HG03342 (cell line): ENCODE results near the gene YPEL1.
A peak's percentile ranks its signal among the peaks of the same experiment; 100 is the strongest.

Experiments used
- ATAC-seq: cut with Tn5 transposase; IDR thresholded peaks from one replicate; pipeline ENCODE4 v1.9.1; 2021; ENCODE audit warnings: mild to moderate bottlenecking, moderate library complexity; ENCODE audit not compliant: unreplicated experiment

YPEL1 gene, protein sequence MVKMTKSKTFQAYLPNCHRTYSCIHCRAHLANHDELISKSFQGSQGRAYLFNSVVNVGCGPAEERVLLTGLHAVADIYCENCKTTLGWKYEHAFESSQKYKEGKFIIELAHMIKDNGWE

DNA sequence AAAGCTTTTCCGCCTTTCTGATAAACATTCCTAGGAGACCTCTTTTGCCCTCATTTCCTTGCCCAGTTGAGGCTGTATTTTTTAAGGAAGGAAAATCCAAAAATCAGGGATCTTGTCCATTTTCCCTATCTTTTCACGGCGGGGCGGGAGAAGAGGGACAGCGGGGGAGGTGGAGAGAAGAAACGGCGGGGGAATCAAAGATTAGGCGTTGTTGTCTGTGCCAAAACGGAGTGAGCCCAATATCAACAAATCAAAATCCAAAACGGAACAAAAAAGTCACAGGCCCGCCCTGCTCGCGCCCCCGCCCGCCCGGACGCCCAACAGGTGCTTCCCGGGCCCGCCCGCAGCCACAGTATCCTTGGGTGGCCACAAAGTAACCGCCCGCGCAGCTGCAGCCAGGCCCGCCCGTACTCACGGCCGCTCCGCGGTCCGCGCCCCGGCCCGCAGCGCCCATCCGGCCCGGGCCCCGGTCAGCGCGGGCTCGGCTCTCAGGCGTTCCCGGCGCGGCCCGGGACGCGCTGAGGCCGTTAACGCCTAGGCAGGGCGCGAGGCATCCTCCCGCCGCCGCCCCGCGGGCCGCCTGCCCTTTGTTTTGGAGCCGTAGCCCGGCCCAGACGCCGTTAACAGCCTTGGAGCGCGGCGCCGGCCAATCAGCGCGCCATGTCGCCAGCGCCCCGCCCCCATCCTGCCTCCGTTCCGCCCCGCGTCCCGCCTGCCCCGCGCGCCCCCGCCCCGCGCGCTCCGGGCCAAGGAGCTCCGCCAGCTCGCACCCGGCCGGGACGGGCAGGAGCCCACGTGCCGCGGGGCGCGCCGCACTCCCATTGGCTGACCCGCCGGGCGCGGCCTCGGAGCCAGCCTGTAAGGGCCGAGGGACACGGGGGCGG lies at the start of gene YPEL1:
Gene YPEL1 (minus strand): TSS at position 595 of the 884 bp plus-strand sequence. CDS start 25,050 bp downstream, outside the sequence.
- peak; percentile 78 for ATAC-seq

DNA sequence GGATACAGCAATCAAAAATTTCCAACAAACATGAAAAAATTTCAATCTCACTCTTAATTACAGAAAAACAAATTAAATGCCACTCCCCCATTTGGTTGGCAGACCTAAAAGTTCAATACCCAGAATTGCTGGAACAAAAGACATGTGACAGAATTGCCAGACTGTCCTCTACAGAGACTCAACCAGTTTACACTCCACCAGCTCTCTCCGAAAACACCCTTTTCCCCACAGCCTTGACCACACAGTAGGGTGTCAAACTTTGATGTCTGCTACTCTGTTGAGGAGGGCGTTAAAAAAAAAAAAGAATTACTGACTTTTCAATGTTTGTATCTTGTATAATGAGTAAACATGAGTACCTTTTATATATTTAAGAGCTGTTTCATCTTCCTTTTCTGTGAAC lies 44.7 kb upstream of the YPEL1 start:
- ATAC-seq, result no peak

DNA sequence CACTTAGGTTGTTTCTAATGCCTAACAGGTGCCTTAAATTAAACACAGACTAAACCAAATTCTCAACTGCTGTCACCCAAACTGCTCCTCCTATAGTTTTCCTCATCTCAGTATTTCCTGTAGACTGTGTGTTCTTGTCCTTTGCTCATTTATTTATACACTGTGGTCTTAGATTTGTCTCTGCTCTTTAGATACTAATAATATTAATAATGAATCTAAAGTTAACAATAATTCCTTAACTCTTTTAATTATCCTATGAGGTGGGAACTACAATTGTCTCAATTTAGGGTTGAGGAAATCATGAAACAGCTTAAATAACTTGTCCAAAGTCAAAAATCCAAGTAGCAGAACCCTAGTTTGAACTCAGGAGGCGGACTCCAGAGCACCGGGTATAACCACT lies 43.9 kb upstream of the YPEL1 start:
- ATAC-seq, result no peak

DNA sequence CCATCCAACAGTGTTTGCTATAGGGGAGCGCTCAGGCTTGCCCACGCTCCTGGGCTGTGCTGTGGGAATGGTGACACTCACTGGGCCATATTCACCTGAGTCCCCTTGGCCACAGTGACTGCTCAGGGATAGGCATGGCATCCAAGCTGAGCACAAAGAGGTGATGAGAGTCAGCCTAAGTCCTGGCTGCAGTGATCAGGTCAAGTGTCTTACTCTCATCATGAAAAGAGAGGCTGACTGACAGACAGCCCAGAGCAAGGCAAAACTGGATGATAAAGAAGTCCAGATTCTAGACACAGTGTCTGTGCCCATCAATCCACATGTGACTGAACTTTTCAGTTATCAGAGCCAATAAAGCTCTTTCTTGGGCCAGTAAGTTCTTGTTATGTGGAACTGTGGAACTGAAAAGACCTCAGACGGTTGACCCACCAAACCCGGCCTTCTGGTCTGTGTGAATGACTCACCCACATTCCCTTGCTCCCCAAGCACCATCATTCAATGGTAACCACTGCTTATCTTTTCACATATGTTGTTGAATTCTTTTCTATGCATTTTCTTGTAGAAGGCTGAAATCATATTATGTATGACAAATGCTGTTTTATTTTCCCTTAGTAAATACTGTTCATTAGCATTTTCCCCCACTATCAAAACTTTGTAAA lies 43.2 kb upstream of the YPEL1 start:
- ATAC-seq, result no peak

DNA sequence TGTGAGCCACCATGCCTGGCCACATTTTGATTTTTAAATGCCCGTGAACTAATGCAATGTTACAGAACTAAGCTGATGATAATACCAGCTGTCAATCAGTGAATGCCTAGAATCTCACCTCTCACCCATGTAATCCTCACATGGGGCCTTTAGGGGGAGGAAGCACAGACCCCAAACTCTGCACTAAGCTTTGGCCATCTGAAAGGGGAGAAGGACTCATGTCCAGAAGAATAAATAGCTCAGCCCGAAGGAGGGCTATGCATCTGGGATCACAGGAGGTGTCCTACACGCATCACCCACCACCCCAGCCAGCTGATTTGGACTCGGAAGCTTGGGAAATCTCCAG lies 36.0 kb upstream of the YPEL1 start:
- ATAC-seq, result no peak

DNA sequence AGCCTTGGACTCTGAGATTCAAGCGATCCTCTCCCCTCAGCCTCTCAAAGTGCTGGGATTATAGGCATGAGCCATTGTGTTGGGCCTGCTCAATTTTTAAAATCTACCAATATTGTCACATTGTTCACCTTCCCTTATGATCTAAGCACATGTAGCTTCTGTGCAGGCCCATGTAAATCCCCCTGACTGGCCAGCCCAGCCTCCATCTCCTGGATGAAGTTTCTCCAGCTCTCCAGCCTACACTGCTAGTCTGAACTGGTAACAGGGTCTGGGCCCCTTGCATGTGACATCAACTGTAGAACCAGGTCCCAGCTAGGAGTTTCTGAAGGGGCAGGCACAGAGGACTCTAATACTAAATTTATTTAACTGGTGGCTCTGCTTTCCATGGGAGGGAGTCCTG lies 32.8 kb upstream of the YPEL1 start:
- ATAC-seq, result no peak

DNA sequence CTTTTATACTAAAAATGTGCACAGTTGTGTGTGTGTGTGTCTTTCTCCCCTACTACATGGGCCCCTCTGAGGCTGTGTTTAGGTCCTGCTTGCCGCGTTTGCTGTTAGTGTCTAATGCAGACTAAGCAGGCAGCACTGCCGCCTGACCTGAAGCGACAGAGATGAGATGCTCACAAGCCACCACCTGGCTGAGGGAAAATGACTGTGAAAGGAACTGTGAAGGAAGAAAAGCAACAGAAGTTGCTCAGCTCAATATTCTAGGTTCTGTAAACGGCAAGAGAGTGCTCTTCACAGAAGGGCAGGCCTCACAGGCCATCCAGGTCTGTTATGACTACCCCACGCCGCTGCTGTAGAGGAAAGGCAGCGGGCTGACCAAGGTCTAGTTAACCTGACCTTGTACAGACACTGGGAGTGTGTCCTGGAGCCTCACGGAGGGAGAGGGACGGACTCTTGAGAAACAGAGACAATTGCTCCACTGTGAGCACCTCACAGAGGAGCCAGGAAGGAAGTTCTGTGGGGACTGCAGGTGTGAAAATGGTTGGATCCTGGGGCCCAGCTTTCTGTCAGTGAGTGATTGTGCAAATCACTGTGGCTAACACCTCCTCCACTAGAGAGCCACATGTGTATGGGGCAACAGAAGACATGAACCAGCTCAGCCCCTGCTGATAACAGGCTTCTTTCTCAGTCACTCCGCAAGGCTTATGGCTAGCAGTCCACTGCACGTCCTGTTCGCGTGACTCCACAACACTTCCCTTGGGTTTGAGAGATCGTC lies 31.3 kb upstream of the YPEL1 start:
- ATAC-seq, result peak; percentile 53

DNA sequence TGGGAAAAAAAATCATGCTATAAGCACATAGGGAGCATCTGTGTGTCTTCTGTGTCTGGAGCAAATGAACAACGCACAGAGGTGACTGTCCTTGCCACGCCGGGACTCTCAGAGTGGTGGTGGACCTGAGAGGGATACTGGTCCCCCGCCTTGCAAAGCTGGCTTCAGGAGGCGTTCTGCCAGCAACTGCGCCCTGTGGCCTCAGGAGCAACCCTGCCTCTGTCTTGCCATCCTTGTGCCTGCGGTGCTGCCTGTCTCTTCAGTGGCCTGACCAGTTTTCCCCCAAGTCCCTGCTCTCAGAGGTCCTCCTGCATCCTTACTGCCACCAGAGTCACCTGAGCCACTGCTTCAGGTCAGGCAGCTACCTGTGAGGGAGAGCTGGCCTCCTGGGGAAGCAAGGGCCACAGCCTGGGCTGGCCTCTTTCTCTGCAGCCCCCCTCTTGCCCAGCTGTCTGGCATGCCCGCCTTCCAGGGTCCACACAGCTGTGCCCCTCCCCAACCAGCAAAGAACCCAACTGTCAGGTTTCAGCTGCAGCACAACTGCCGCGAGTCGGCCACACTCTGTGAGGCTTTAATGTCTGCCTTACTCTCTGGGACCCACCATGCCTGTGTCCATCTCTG lies 30.4 kb upstream of the YPEL1 start:
- no peak for ATAC-seq

DNA sequence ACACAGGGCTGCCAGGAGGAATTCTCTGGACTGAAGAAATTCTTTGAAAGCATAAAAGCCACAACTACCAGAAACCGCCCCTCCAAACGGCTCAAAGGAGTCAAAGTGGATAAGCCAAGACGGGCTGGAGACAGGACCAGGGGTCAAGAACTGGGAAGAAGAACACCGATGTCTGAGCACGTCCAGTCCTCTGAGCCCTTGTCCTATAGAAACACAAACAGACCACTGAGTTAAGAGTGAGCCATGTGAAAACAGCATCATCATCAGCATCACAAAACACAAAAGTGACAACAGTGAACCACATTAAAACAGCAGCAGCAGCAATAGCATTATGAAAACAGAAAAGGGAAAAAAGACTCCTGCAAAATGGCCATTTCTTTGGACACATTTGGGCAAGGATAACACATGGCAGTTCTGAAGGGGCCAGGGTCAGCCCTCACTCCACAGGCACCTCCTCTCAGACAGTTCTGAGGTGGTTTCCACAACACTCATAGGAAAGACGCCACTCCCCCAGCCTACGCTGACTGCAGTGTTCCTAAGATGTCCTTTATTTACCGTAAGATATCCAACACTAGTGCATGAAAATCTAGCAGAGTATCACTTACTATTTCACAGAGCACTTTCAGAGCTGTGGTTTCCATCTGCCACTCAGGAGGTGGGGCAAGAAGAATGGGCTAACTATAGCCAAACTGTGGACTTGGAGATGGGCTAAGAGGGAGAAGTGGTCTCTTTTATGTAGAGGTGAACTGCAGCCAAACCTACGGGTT lies 28.6 kb upstream of the YPEL1 start:
- ATAC-seq, result no peak

DNA sequence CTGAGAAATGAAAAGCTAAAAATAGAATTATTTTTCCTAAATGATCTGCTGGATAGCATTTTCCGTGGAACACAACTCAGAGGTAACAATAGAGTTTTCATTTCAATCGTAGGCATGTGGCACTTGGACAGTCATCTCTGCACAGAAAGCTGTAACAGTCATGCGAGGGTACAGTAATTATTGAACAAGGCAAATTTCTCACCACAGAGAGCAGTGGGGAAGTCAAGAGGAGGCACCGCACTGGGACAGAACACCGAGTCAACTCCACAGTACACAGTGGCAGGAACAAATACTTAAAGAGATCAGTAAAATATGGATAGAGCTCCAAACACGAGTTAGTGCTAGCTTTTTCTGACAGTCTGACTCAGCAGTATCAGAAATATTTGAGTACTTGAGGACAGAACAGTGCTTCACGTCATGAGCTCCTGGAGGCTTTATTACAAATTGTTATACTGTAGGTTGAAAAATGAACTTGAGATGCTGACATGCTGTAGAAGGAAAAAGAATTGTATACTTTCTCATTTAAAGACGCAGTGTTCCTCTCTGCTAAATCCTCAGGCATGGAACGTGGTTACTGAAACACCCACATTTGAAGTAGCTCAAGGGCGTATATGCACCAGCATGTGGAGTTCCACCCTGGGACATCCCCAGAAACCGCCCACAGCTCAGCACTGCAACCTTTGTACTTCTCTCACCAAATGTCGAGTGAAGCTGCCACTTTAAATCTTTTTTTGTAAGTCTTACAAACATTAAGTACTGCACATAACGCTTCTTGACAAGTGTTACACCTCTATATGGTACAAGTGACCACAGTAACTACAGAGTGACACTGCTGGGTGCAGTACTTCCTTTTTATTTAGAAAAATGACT lies 27.4 kb upstream of the YPEL1 start:
- no peak for ATAC-seq

DNA sequence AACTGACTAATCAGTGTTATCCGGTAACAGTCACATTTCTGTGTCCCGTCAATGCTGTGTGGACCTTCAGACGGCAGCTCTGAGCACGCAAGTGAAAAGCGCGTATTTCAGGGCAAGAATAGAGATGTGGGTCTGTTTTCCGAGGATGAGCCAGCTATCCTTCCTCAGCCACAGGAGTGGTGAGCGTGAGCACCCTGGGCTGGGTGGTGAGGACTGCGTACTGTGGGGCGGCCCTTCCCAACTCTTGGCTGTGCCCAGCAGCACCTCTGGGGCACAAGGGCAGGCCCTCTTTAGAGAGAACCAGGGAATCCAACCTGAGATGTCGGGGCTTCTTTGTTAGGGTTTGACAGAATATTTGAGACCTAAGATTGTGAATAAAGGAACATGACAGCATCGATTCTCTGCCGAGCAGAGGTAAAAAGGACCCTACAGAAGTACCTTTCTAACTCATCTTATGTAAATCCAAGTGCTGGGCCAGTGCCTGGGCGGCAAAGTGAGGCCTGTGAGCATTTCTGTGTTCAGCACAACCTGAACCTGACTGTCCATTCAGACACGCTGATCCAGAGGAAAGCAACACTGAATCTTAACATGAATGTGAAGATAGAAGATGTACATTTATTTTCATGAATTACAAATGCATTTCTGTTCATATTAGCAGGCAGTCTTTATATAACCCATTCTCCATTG lies 26.5 kb upstream of the YPEL1 start:
- ATAC-seq, result no peak

DNA sequence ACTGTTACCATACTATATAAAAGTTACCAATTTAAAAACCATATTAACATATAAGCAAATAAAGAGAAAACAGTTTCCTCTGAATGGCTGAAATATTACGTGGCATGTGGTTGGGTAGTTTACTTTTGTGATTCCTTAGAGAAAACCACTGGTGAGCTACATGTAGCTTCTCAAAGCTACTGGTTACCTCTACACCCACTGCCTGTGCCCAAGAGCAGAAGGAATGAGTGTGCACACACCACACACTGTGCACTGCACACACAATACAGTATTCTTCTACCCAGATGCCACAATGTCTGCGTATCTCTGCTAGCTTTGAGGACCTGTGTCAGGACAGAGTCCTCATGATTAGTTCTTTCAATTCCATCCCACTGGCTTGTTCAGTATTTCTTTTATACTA lies 25.5 kb upstream of the YPEL1 start:
- ATAC-seq, result no peak

DNA sequence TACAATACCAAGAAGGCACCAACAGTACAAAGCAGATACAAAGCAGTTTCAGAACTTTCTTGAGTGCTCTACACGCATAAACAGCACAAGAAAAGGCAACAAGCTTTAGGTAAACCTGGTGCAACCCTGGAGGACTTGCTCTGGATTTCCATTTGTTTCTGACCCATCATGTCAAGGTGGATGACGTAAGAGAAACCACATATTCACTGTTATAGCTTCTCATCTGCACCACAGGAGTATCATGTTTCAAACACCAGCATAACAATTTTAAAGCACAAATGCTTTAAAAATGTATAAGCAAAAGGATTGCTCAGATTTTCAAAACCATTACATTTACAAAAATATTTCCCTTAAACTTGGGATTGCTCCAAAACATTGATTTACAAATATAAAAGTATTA lies 25.0 kb upstream of the YPEL1 start:
- ATAC-seq, result no peak

DNA sequence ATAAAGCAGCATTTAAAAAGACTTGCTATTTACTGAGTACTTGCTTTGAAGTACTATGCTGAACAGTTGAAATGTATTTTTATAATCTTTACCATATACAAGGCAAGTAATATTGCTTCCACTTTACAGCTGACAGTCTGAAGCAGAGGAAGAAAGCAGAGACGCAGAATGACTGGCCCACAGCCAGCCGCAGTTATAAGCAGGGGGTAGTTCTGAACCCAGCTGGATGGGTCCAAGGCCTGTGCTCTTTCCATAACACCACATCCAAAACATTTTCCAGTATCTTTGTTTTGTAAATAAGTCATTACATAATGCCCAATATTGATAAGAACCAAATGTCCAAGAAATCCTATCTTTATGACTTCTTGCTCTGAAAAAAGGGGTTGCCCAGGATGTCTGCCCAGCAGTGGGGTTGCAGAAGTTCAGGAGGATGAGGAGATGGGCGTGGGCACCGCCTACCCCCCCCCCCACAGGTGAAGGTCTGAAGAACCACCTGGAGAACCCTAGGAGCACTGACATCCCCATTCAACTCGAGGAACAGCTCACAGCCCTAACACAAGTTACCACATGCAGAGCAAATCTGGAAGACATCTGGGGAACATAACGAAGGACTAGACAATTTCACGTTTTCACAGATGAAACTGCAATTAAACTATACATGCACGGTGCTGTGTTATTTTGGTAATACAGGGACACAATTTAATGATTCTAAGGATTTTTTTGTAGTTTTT lies 24.2 kb upstream of the YPEL1 start:
- no peak for ATAC-seq

DNA sequence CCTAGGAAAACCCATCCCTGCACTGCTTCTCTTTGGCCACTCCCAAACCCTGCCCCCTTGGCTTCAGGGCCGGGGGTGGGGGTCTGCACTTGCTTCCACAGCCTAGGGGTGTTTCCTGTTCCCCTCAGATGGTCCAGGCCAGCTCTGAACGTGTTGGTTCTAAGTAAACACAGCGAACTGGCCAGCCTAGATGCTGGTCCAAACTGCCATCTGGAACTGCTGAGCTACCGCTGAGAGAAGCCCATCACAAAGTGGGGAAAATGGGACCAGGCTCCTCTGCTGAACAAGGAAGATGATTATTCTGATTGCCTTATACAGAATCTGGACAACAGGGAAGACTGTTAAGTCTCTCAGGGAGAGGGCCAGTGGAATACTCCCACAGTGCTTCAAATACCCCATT lies 23.5 kb upstream of the YPEL1 start:
- no peak for ATAC-seq

DNA sequence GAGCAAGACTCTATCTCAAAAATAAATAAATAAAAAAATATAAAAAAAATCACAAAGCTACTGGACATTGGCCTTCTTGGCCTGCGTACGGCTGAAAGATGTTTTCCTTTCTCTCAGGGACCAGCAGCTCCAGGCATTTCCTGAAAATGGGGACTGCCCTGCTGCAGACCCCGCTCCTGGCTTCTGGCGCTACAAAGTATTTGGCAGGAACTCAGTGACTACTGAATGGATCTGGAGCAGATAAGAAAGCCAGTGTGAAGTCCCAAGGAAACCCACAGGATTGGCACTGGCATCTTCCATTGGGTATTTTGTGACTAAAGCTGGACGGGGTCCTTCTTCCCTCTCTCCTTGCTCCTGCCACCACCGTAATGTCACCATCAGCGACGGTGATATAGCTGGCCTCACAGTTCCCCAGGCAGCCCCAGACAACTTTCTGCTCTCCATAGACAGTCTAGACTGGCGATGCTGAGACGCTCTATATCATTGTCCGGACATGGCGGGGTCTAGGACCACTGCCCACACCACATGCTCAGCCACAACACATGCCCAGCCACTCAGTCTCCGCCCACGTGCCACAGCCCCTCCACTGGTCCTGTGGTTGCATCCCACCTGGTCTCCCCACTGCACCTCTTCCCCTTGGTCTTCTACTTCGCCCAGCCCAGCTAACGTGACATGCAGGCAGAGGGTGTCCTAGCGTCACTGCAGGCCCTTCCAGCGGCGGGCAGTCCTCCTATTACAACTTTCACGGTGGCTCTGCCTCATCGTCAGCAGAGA lies 22.7 kb upstream of the YPEL1 start:
- ATAC-seq, result no peak

DNA sequence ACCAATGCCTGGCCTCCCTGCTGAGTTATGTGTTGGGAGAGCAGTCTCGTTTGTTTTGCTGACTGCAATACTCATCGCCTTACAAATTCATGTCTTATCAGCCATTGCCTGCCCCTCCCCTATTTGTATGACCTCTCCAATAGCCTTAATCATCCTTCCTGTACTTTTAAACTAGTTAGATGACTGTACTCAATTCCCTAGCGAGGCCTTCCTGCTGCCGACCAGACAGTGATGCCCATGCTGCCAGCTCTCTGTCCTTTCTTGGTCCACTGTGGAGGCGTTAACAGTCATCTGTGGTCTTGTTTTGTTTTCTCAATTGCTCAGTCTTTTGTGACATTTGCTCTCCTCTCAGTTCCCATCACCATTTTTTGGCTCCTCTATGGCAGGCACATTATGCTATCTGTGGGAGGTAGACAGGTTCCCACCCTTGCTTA lies 20.3 kb upstream of the YPEL1 start:
- no peak for ATAC-seq
